ENCODE data around the gene HERC3.

Gene HERC3

DNA sequence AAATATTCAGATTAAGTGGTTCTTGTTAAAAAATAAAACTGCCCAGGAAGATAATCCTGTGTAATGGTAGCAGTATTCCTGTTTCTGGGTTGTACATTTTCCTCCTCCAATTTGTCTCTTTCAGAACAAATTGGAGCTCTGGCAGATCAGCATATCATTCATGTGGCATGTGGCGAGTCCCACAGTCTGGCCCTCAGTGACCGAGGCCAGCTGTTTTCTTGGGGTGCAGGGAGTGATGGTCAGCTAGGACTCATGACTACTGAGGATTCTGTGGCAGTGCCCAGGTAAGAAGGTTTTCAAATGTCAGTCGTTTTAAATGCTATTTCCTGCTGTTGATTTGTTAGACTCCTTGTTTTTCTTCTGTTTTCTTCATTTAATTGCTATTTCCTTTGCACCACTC lies 57.4 kb downstream of the HERC3 start:
- H2BK5ac ChIP-seq (ENCODE audit: low read depth, low read length, poor library complexity): no peak overlapping the region
- no peak overlapping the region for H4K12ac ChIP-seq (ENCODE audit: low read depth, low read length)
- H2BK120ac ChIP-seq (ENCODE audit: insufficient read depth, low read length, poor library complexity): no peak overlapping the region
- no peaks in the 10 kb centered on the region for H3K9me3 ChIP-seq (ENCODE audit: insufficient read depth, low read depth, low read length)
- no CpG with 5 or more reads among the region's 3 CpGs for WGBS (ENCODE audit: extremely low coverage, insufficient coverage, insufficient read length)
- no peak overlapping the region for H3K4ac ChIP-seq (ENCODE audit: low read depth, low read length)
- no peak overlapping the region for H4K8ac ChIP-seq (ENCODE audit: low read depth, low read length)
- H3K18ac ChIP-seq (ENCODE audit: low read length): no peak overlapping the region
- H2BK12ac ChIP-seq (ENCODE audit: low read length): no peak overlapping the region
- no peaks in the 10 kb centered on the region for H3K36me3 ChIP-seq (ENCODE audit: control insufficient read depth in 1 of 2, insufficient read depth in 2 of 2, low read length in 2 of 2)
- DNase-seq: no peak
- H3K27me3 ChIP-seq (ENCODE audit: insufficient read depth, low read length): no peaks in the 10 kb centered on the region
- peak overlapping the region; percentile 29 for H3K4me3 ChIP-seq (ENCODE audit: low read depth, low read length)
- no peak overlapping the region for H3K9ac ChIP-seq (ENCODE audit: low read length)
- no peak overlapping the region for H2AK5ac ChIP-seq (ENCODE audit: low read length)
- no peak overlapping the region for H4K91ac ChIP-seq (ENCODE audit: low read depth, low read length)
- H3K79me2 ChIP-seq (ENCODE audit: control insufficient read depth, insufficient read depth, low read length, poor library complexity): no peaks in the 10 kb centered on the region
- H3K23ac ChIP-seq (ENCODE audit: low read length): no peak overlapping the region
- H3K14ac ChIP-seq (ENCODE audit: low read length): no peak overlapping the region
- H3K4me1 ChIP-seq (ENCODE audit: control insufficient read depth in 1 of 2, insufficient read depth in 2 of 2, low read length in 2 of 2): peaks cover 0 to 8% of the 10 kb centered on the region in 2 experiments
- H2AFZ ChIP-seq (ENCODE audit: insufficient read depth, low read length, poor library complexity): no peak overlapping the region
- no peak overlapping the region for H3K27ac ChIP-seq (ENCODE audit: low read depth, low read length)
- no peaks in the 10 kb centered on the region for H3K79me1 ChIP-seq (ENCODE audit: low read length)
- H3K4me2 ChIP-seq (ENCODE audit: low read length): no peak overlapping the region

DNA sequence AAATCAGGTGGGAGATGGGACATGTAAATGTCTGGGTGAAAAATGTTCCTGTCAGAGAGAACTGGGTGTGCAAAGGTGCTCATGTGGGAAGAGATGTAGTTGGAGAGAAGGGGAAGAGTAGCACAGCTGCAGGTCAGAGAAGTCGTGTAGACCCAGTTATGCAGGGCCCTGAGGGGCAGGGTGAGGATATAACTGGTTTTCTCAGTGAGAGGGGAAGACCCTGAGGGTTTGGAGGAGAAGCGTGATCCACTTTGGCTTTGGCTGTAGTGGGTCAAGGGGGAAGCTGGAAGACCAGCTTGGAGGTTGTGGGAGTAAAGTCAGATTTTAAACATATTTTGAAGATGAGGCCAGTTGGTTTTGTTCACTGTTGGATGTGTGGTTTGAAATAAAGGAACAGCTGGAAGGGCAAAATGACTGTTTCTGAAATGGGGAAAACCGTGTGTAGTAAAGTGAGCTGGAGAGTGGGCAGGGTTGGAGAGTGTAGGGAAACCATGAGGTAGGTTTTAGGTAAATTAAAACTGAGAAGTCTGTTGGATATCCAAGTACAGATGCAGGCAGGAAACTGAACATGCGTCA lies 61.2 kb downstream of the HERC3 start:
- Histone ChIP-seq H3K36me3 (ENCODE audit: control insufficient read depth in 1 of 2, insufficient read depth in 2 of 2, low read length in 2 of 2) (no peaks in the 10 kb centered on the region), H3K27me3 (ENCODE audit: insufficient read depth, low read length) (no peaks in the 10 kb centered on the region), H3K4me2 (ENCODE audit: low read length) (no peak overlapping the region), H4K91ac (ENCODE audit: low read depth, low read length) (no peak overlapping the region), H3K18ac (ENCODE audit: low read length) (no peak overlapping the region), H3K4me1 (ENCODE audit: control insufficient read depth in 1 of 2, insufficient read depth in 2 of 2, low read length in 2 of 2) (no peaks in the 10 kb centered on the region), H2AK5ac (ENCODE audit: low read length) (no peak overlapping the region), H3K9ac (ENCODE audit: low read length) (no peak overlapping the region), H3K79me2 (ENCODE audit: control insufficient read depth, insufficient read depth, low read length, poor library complexity) (no peaks in the 10 kb centered on the region), H4K12ac (ENCODE audit: low read depth, low read length) (no peak overlapping the region), H3K9me3 (ENCODE audit: insufficient read depth, low read depth, low read length) (no peaks in the 10 kb centered on the region), H3K4me3 (ENCODE audit: low read depth, low read length) (no peak overlapping the region), H3K79me1 (ENCODE audit: low read length) (no peaks in the 10 kb centered on the region), H2BK12ac (ENCODE audit: low read length) (no peak overlapping the region), H3K14ac (ENCODE audit: low read length) (no peak overlapping the region), H2BK120ac (ENCODE audit: insufficient read depth, low read length, poor library complexity) (no peak overlapping the region), H3K27ac (ENCODE audit: low read depth, low read length) (no peak overlapping the region), H3K4ac (ENCODE audit: low read depth, low read length) (no peak overlapping the region), H2AFZ (ENCODE audit: insufficient read depth, low read length, poor library complexity) (no peak overlapping the region), H2BK5ac (ENCODE audit: low read depth, low read length, poor library complexity) (no peak overlapping the region), H3K23ac (ENCODE audit: low read length) (no peak overlapping the region), H4K8ac (ENCODE audit: low read depth, low read length) (no peak overlapping the region)
- no CpG with 5 or more reads among the region's 4 CpGs for WGBS (ENCODE audit: extremely low coverage, insufficient coverage, insufficient read length)
- DNase-seq: peak; percentile 60 to 64

DNA sequence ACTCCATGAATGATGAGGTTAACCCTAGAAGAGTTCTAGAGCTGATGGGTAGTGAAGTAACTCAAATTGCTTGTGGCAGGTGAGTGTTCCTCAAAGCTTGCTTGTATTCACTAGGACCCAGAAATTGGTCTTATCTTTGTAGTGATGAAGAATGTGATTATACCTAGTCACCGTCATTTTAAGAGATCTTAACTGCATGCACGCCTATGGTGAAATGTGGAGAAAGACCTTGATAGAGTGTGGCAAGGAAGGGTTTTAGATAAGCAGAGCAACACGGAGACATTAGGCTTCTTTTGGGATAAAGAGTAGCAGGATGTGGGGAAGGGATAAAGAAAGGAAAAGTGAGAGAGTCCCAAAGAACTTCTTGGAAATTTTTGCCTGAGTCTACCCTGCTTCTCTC lies 62.9 kb downstream of the HERC3 start:
- H2BK120ac ChIP-seq (ENCODE audit: insufficient read depth, low read length, poor library complexity): no peak overlapping the region
- no CpG with 5 or more reads among the region's 3 CpGs for WGBS (ENCODE audit: extremely low coverage, insufficient coverage, insufficient read length)
- DNase-seq: peak; percentile 52 to 85

DNA sequence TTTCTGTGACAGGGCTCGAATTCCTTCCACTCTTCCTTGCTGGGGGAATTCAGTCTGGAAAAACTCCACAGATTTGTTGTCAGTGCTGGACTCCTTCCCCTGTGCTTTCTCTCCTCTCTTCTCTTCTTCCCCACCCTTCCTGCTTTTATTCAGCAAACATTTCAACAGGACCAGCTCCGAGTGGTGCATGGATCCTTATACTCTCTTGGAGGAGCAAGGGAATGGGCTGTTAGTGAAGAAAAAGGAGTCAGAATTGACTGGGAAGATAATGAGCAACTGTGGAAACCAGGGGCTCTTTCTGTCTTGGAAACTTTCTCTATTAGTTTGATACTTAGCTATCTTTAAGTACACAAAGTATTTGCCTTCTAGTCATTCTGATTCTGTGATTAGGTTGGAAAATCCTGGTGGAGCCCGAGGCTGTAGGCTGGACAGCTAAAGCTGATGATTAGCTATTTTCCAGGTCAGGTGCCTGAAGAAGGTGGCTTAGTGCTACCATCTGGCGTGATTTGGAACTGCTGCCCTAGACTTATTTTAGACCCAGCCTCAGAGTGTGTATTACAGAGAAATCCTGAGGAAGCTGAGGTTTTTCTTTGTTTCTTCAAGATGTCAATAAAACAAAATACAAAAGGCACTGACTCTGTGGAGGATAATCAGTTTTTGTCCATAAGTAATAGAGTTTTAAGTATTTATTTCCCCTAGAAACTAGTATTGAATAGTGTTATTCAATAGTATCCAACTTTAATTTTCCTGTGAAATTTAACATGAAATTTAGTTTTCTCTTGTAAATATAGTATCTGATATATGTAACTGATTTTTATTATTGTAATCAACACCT lies 67.0 kb downstream of the HERC3 start:
- Histone ChIP-seq H3K79me1 (ENCODE audit: low read length) (no peaks in the 10 kb centered on the region), H3K14ac (ENCODE audit: low read length) (no peak overlapping the region), H3K18ac (ENCODE audit: low read length) (no peak overlapping the region), H3K4ac (ENCODE audit: low read depth, low read length) (no peak overlapping the region), H3K4me3 (ENCODE audit: low read depth, low read length) (no peak overlapping the region), H3K79me2 (ENCODE audit: control insufficient read depth, insufficient read depth, low read length, poor library complexity) (no peaks in the 10 kb centered on the region), H4K8ac (ENCODE audit: low read depth, low read length) (no peak overlapping the region), H3K9me3 (ENCODE audit: insufficient read depth, low read depth, low read length) (no peaks in the 10 kb centered on the region), H3K23ac (ENCODE audit: low read length) (no peak overlapping the region), H3K27ac (ENCODE audit: low read depth, low read length) (peak overlapping the region; percentile 52), H2BK120ac (ENCODE audit: insufficient read depth, low read length, poor library complexity) (no peak overlapping the region), H2BK5ac (ENCODE audit: low read depth, low read length, poor library complexity) (no peak overlapping the region), H3K9ac (ENCODE audit: low read length) (no peak overlapping the region), H2AK5ac (ENCODE audit: low read length) (no peak overlapping the region), H2BK12ac (ENCODE audit: low read length) (no peak overlapping the region), H4K12ac (ENCODE audit: low read depth, low read length) (no peak overlapping the region), H3K4me1 (ENCODE audit: control insufficient read depth in 1 of 2, insufficient read depth in 2 of 2, low read length in 2 of 2) (peaks cover 3 to 5% of the 10 kb centered on the region in 2 experiments), H2AFZ (ENCODE audit: insufficient read depth, low read length, poor library complexity) (no peak overlapping the region), H3K4me2 (ENCODE audit: low read length) (peak overlapping the region; percentile 4), H3K36me3 (ENCODE audit: control insufficient read depth in 1 of 2, insufficient read depth in 2 of 2, low read length in 2 of 2) (no peaks in the 10 kb centered on the region), H3K27me3 (ENCODE audit: insufficient read depth, low read length) (no peaks in the 10 kb centered on the region), H4K91ac (ENCODE audit: low read depth, low read length) (no peak overlapping the region)
- WGBS (ENCODE audit: extremely low coverage, insufficient coverage, insufficient read length): no CpG with 5 or more reads among the region's 4 CpGs
- peak; percentile 96 to 99 for DNase-seq

More for the DNA sequence above, 62.9 kb downstream of the HERC3 start:
- H2AFZ ChIP-seq (ENCODE audit: insufficient read depth, low read length, poor library complexity): no peak overlapping the region
- H3K27me3 ChIP-seq (ENCODE audit: insufficient read depth, low read length): no peaks in the 10 kb centered on the region
- no peaks in the 10 kb centered on the region for H3K36me3 ChIP-seq (ENCODE audit: control insufficient read depth in 1 of 2, insufficient read depth in 2 of 2, low read length in 2 of 2)
- H3K18ac ChIP-seq (ENCODE audit: low read length): no peak overlapping the region
- no peaks in the 10 kb centered on the region for H3K9me3 ChIP-seq (ENCODE audit: insufficient read depth, low read depth, low read length)
- no peak overlapping the region for H3K9ac ChIP-seq (ENCODE audit: low read length)
- H3K4me3 ChIP-seq (ENCODE audit: low read depth, low read length): no peak overlapping the region
- H3K23ac ChIP-seq (ENCODE audit: low read length): no peak overlapping the region
- H3K27ac ChIP-seq (ENCODE audit: low read depth, low read length): no peak overlapping the region
- H3K14ac ChIP-seq (ENCODE audit: low read length): no peak overlapping the region
- H4K12ac ChIP-seq (ENCODE audit: low read depth, low read length): no peak overlapping the region
- peaks cover 0 to 3% of the 10 kb centered on the region in 2 experiments for H3K4me1 ChIP-seq (ENCODE audit: control insufficient read depth in 1 of 2, insufficient read depth in 2 of 2, low read length in 2 of 2)
- no peaks in the 10 kb centered on the region for H3K79me1 ChIP-seq (ENCODE audit: low read length)
- no peak overlapping the region for H4K91ac ChIP-seq (ENCODE audit: low read depth, low read length)
- no peak overlapping the region for H4K8ac ChIP-seq (ENCODE audit: low read depth, low read length)
- no peak overlapping the region for H2AK5ac ChIP-seq (ENCODE audit: low read length)
- H3K4ac ChIP-seq (ENCODE audit: low read depth, low read length): no peak overlapping the region
- H3K79me2 ChIP-seq (ENCODE audit: control insufficient read depth, insufficient read depth, low read length, poor library complexity): no peaks in the 10 kb centered on the region
- H2BK12ac ChIP-seq (ENCODE audit: low read length): no peak overlapping the region
- H3K4me2 ChIP-seq (ENCODE audit: low read length): no peak overlapping the region
- no peak overlapping the region for H2BK5ac ChIP-seq (ENCODE audit: low read depth, low read length, poor library complexity)

All from trophoblast cell (in vitro differentiated cells and primary cell).